ENCODE results near the gene ARFRP1. TPM values are rescaled to one million over a fixed set of nuclear protein-coding genes. Genes with fewer than 3 reads are reported as not detected.

The ARFRP1 gene
- total and polyA plus RNA-seq, 2 of the 13 experiments (the other 11 are each of a cell fraction or from before 2014, with no cell fraction given): 32.0 to 51.1 TPM

DNA sequence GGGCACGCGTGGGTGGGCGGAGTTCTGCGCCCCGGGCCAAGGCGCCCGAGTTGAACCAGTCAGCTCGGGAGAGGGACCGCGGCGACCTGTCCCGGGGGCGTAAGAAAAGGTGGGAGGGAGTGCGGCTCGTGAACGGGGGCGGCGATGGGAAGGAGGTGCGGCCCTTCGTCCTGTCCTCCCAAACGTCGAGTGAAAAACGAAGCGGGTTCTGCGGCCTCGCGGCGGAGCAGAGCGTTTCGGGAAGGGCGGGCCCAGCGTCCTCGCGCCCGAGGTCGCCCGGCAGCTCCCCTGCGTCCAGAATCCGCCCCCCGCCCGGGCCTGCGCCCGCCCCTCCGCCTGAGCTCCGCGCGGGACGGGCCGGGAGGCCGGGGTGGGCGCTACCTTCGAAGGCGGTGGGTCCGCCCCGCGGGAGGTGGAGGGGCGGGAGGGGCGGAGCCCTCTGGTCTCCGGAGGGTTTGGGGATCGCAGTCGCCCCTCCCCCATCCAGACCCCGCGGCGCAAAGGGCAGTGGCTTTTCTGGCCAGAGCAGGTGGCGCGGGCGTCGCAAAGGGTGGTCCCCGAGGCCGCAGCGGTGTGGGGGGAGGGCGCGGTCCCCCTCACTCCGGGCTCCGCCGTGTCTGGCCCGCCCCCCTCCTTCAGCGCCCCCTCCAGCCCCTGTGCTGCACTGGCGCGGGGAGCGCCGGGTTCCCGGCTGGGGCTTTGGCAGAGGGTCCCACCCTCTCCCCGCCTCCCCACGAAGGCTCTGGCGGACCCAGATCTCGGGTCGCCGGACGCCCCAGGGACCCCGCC is 55.4 kb downstream of the ARFRP1 start (continued):
- TF ChIP-seq, protein P1, sequence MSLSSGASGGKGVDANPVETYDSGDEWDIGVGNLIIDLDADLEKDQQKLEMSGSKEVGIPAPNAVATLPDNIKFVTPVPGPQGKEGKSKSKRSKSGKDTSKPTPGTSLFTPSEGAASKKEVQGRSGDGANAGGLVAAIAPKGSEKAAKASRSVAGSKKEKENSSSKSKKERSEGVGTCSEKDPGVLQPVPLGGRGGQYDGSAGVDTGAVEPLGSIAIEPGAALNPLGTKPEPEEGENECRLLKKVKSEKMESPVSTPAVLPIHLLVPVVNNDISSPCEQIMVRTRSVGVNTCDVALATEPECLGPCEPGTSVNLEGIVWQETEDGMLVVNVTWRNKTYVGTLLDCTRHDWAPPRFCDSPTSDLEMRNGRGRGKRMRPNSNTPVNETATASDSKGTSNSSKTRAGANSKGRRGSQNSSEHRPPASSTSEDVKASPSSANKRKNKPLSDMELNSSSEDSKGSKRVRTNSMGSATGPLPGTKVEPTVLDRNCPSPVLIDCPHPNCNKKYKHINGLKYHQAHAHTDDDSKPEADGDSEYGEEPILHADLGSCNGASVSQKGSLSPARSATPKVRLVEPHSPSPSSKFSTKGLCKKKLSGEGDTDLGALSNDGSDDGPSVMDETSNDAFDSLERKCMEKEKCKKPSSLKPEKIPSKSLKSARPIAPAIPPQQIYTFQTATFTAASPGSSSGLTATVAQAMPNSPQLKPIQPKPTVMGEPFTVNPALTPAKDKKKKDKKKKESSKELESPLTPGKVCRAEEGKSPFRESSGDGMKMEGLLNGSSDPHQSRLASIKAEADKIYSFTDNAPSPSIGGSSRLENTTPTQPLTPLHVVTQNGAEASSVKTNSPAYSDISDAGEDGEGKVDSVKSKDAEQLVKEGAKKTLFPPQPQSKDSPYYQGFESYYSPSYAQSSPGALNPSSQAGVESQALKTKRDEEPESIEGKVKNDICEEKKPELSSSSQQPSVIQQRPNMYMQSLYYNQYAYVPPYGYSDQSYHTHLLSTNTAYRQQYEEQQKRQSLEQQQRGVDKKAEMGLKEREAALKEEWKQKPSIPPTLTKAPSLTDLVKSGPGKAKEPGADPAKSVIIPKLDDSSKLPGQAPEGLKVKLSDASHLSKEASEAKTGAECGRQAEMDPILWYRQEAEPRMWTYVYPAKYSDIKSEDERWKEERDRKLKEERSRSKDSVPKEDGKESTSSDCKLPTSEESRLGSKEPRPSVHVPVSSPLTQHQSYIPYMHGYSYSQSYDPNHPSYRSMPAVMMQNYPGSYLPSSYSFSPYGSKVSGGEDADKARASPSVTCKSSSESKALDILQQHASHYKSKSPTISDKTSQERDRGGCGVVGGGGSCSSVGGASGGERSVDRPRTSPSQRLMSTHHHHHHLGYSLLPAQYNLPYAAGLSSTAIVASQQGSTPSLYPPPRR (CRISPR knock-in tag; IDR thresholded peaks at IDR 0.05; ENCODE audit: borderline replicate concordance): no peak
- TF ChIP-seq ZNF598 (CRISPR knock-in tag; IDR thresholded peaks at IDR 0.05; ENCODE audit: borderline replicate concordance) (0 out of 2 replicates have a peak, but pooled peaks have one; percentile 39), TCF7 (IDR thresholded peaks at IDR 0.05; ENCODE audit: low read depth) (no peak), ZFP36 (IDR thresholded peaks at IDR 0.05; ENCODE audit: borderline replicate concordance, low read depth, low read length, partially characterized antibody) (no peak), ZFP36L1 (CRISPR knock-in tag; IDR thresholded peaks at IDR 0.05) (no peak), ATAD3A (CRISPR knock-in tag; IDR thresholded peaks at IDR 0.05) (no peak), HDAC2 (CRISPR knock-in tag; IDR thresholded peaks at IDR 0.05) (no peak), MXI1 (IDR thresholded peaks at IDR 0.05; ENCODE audit: borderline replicate concordance, low read depth, low read length) (no peak; the same call in 2 of the 3 replicates), NCOA5 (CRISPR knock-in tag; IDR thresholded peaks at IDR 0.05) (no peak), EHMT2 (IDR thresholded peaks at IDR 0.05; ENCODE audit: borderline replicate concordance, low read depth, low read length) (no peak), ZBTB38 (CRISPR knock-in tag; IDR thresholded peaks at IDR 0.05) (no peak), MBNL3 (CRISPR knock-in tag; conservative IDR thresholded peaks at IDR 0.05) (no peak), ARNT (IDR thresholded peaks at IDR 0.05) (no peak), TBP (CRISPR knock-in tag; IDR thresholded peaks at IDR 0.05) (no peak), CENPX (CRISPR knock-in tag; IDR thresholded peaks at IDR 0.05) (no peak), NFYC (CRISPR knock-in tag; IDR thresholded peaks at IDR 0.05) (no peak), ZMYM2 (CRISPR knock-in tag; IDR thresholded peaks at IDR 0.05) (0 out of 2 replicates have a peak, but pooled peaks have one; percentile 26), KMT2B (CRISPR knock-in tag; IDR thresholded peaks at IDR 0.05) (no peak), ZNF616 (CRISPR knock-in tag; IDR thresholded peaks at IDR 0.05; ENCODE audit: low read depth) (no peak)
- TF ChIP-seq, protein P2, sequence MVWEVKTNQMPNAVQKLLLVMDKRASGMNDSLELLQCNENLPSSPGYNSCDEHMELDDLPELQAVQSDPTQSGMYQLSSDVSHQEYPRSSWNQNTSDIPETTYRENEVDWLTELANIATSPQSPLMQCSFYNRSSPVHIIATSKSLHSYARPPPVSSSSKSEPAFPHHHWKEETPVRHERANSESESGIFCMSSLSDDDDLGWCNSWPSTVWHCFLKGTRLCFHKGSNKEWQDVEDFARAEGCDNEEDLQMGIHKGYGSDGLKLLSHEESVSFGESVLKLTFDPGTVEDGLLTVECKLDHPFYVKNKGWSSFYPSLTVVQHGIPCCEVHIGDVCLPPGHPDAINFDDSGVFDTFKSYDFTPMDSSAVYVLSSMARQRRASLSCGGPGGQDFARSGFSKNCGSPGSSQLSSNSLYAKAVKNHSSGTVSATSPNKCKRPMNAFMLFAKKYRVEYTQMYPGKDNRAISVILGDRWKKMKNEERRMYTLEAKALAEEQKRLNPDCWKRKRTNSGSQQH (CRISPR knock-in tag; IDR thresholded peaks at IDR 0.05; ENCODE audit: low read depth): no peak
- TF ChIP-seq, protein P3, sequence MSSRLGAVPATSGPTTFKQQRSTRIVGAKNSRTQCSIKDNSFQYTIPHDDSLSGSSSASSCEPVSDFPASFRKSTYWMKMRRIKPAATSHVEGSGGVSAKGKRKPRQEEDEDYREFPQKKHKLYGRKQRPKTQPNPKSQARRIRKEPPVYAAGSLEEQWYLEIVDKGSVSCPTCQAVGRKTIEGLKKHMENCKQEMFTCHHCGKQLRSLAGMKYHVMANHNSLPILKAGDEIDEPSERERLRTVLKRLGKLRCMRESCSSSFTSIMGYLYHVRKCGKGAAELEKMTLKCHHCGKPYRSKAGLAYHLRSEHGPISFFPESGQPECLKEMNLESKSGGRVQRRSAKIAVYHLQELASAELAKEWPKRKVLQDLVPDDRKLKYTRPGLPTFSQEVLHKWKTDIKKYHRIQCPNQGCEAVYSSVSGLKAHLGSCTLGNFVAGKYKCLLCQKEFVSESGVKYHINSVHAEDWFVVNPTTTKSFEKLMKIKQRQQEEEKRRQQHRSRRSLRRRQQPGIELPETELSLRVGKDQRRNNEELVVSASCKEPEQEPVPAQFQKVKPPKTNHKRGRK (CRISPR knock-in tag; IDR thresholded peaks at IDR 0.05): no peak
- TF ChIP-seq, protein P4, sequence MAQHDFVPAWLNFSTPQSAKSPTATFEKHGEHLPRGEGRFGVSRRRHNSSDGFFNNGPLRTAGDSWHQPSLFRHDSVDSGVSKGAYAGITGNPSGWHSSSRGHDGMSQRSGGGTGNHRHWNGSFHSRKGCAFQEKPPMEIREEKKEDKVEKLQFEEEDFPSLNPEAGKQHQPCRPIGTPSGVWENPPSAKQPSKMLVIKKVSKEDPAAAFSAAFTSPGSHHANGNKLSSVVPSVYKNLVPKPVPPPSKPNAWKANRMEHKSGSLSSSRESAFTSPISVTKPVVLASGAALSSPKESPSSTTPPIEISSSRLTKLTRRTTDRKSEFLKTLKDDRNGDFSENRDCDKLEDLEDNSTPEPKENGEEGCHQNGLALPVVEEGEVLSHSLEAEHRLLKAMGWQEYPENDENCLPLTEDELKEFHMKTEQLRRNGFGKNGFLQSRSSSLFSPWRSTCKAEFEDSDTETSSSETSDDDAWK (CRISPR knock-in tag; IDR thresholded peaks at IDR 0.05): no peak
